GM18508 (cell line): ENCODE data around the gene BACH2.
"Not testable (repeated sequence)": the region's sequence is repeated elsewhere in the genome, so short reads cannot be mapped to it uniquely, and the experiment has no call there.

Experiments
- ATAC-seq: cut with Tn5 transposase; IDR thresholded peaks from one replicate; pipeline ENCODE4 v1.9.1; 2021; ENCODE audit warnings: moderate number of reproducible peaks; ENCODE audit not compliant: insufficient read depth, unreplicated experiment

Gene BACH2

DNA sequence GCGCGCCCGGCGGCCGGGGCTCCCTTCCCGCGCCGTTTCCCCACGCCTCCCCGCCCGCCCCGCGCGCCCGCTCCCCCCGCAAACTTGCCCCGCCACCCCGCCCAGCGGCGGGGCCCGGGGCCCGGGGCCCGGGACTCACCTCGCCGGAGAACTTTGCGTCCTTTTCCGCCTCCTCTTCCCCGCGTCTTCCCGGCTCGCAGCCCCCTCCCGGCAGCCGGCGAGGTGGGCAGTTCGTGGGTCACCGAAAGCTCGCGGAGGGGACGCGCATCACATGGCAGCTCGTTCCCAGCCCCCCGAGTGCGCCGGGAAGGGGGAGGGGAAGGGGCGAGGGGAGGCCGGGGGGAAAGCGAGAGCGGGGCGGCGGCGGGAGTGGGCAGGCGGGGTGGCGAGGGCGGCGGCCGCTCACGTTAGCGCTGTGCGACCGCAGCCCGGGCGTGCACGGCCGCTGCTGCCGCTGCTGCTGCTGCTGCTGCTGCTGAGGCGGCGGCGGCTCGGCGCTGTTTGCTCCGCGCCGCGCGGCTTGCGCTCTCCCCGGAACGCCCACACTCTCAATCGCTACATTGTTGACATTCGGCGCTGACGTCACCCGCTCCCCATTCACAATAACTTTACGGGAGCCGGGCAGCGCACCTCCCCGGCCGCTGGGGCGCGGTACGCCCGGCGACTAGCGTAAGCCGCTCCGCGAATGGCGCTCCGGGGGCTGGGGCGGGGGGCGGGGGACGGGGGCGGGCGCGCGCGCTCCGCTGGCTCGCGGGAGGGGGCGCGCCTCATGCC, at the start of gene BACH2:
TSS of gene BACH2 (minus strand) at position 503 of the 774 bp plus-strand sequence. CDS start 287,999 bp downstream, outside the sequence.
- no peak for ATAC-seq

DNA sequence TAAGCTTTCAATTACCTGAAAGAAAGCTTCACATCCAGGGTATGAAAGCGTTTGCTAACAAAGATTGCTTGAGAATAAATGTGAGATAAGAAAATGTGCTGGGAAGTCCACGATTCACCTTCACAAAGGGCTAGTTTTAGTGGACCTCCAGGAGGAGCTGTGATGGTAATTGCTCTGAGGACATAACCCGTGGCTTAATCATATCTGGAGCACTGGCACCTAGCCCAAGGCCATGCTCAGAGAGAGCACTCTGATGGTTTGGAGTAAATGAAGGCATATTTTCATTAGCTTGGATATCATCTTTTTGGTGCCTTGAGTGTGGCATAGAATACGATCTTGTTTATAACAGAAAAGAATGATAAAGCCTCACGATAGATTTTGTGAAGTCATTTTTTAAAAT, 46.9 kb upstream of the BACH2 start:
- ATAC-seq, result no peak

DNA sequence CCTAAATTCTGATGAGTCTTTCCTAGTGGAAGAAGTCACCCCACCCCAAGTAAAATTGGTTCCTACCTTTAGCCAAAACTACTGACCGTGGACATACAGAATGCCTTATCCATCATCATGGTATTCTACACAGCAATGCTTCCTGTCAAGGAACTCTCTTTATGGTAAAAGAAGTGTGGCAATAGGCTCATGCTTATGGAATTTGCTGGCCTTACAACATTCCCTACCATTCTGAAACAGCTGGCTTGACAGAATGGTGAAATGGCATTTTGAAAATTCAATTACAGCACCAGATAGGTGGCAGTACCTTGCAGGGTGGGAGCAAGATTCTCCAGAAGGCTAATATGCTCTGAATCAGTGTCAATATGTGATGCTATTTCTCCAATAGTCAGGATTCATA, 41.8 kb upstream of the BACH2 start:
- no peak for ATAC-seq

DNA sequence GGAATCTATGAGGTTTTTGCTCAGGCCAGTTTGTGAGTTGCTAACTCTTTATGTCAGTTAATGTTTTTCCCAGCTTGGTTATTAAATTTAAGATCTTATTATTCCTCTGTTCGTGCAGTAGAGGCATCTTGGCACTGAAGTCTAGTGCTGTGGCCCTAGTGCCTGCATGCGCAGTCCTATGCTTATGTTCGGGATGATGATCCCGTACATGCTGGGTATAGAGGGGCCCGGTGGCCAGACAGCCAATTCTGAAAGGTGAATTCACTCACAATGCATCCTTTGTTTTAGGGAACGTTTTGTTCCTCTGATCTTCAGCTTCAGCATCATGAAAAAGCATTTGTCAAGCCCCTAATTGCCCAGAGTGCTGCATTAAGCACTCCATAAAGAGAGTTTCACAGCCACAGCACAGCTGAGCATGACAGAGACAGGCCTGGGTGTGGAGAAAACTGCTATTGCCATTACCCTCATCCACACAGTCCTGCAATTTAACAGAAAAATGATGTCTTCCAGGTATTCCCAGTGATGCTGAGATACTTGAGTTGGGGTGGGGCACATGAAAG, 39.8 kb upstream of the BACH2 start:
- no peak for ATAC-seq

DNA sequence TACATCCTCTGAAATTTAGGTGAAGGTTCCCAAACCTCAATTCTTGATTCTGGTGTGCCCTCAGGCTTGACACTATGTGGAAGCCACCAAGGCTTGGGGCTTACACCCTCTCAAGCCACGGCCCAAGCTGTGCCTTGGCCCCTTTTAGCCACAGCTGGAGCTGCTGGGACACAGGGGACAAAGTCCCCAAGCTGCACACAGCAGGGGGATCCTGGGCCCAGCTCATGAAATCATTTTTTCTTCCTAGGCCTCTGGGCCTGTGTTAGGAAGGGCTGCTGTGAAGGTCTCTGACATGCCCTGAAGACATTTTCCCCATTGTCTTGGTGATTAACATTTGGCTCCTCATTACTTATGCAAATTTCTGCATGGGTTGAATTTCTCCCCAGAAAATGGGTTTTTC, 37.3 kb upstream of the BACH2 start:
- ATAC-seq, result no peak

DNA sequence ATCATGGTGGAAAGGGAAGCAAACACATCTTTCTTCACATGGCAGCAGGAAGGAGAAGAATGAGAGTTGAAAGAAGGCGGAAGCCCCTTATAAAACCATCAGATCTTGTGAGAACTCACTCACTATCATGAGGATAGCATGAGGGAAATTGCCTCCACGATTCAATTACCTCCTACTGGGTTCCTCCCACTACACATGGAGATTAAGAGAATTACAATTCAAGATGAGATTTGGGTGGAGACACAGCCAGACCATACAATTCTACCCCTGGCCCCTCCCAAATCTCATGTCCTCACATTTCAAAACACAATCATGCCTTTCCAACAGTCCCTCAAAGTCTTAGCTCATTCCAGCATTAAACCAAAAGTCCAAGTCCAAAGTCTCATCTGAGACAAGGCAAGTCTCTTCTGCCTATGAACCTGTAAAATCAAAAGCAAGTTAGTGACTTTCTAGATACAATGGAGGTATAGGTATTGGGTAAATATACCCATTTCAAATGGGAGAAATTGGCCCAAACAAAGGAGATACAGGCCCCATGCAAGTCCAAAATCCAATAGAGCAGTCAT, 36.4 kb upstream of the BACH2 start:
- not testable (repeated sequence) for ATAC-seq

DNA sequence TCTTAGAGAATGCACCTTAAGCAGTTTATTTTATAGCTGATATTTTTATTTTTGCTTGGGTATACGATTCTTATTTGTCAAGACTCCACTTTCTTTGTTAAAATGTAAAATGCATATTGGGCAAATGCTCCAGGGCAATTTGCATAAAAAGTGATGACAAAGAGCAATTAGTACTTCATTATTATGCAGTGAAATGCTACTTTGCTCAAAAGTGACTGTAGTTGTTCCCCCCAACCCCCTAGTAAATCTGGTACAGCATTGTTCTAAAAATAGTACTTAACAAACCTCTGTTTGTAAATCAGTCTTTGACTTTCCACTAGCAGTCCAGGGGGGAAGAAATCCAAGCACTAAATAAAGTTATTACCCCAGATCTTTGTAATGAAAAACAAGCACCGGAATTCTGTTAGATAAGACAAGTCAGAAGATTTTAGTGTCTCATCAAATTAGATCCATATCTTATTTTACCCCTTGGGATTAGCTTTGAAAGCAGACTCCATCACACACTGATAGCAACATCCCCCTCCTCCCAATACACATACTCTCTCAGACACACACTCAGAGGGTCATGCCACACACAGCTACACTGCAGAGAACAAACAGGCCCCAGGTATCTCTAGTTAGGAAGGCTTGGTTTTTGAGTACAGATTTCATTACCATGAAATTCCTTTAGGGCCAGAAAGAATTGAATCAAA, 32.9 kb upstream of the BACH2 start:
- no peak for ATAC-seq

DNA sequence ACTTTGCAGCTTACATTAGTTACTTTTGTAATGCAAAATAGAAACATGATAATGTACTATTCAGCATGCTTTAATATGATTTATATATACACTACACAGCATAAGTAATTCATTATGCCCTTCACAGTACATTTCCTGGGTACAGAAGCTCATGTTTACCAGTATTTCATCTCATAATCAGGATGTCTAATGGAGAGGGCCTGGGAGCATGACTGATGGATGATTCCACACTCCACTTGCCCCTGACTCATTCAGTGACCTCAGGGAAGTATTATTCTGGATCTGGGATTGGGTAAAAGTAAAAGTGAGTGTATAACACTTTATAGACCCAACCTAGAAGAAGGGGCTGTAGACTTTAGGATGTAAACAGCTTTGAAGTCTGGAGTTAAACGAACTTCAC, 31.4 kb upstream of the BACH2 start:
- no peak for ATAC-seq

DNA sequence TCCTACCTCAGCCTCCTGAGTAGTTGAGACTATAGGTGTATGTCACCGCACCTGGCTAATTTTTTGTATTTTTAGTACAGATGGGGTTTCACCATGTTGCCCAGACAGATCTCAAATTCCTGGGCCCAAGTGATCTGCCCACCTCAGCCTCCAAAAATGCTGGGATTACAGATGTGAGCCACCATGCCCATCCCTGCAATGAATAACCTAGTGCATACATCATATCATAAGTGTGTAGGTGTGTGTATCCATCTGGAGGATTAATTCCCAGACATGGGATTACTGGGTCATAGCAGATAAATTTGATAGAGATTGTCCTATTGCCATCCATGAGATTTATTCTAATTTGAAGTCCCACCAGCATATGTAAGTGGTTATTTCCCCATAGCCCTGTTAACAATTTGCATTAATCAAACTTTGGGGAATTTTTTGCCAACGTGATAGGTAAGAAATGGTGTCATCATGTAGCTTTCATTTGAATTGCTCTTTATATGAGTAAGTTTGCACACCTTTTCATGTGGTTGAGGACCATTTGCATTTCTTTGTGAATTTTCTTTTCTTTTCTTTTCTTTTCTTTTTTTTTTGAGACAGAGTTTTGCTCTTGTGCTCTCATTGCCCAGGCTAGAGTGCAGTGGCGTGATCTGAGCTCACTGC, 29.9 kb upstream of the BACH2 start:
- ATAC-seq, result no peak

DNA sequence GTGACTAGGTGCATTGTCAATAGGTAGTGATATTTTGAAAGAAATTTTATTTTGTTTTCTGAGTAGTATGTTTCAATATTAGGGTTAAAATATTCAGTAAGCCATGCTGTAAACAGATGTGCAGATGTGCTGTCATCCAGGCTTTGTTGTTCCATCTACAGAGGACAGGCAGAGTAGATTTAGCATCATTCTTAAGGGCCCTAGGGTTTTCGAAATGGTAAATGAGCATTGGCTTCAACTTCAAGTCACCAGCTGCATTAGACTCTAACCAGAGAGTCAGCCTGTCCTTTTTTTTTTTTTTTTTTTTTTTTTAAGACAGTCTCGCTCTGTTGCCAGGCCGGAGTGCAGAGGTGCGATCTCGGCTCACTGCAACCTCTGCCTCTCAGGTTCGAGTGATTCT, 27.1 kb upstream of the BACH2 start:
- no peak for ATAC-seq

DNA sequence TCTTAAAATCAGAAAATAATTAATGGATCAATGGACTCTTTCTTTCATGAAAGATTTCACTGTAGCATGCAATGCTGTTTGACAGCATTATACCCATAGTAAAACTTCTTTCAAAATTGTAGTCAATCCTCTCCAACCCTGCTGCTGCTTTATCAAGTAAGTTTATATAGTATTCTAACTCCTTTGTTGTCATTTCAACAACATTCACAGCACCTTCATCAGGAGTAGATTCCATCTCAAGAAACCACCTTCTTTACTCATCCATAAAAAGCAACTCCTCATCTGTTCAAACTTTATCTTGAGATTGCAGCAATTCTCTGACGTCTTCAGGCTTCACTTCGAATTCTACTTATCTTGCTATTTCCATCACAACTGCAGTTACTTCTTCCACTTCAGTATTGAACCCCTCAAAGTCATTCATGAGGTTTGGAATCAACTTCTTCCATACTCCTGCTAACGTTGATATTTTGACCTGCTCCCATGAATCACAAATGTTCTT, 26.4 kb upstream of the BACH2 start:
- no peak for ATAC-seq

DNA sequence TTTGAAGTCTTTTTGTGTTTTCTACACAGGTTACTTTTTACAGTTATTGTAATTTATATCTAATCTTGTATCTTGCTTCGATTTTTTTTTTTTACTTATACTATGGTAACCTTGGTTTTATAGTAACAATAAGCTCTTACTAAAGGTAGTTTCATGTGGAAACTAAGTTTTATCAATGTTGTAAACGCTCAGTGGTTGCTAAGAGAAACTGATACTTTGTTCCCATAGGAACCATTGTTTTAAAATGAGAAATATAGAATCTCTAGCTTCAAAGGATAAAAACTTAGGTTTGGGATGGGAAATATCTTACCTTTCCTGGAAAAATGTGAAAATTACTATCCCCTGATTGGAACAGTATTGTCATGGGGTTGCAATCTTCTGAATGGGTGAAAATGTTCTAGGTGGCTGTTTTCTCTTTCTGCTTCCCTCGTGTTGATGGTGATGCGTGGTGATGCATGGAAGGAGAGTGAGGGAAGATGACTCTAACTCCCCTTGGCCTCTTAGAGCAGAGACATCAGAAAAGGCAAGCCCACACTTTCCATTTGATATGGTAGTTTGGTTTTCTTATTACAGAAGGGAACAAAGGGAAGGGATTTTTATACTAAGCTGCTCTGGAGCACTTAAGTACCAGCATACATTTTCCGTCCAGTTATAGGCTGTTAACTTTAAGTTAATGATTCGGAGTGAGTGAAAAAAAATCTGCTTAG, 23.5 kb upstream of the BACH2 start:
- no peak for ATAC-seq

DNA sequence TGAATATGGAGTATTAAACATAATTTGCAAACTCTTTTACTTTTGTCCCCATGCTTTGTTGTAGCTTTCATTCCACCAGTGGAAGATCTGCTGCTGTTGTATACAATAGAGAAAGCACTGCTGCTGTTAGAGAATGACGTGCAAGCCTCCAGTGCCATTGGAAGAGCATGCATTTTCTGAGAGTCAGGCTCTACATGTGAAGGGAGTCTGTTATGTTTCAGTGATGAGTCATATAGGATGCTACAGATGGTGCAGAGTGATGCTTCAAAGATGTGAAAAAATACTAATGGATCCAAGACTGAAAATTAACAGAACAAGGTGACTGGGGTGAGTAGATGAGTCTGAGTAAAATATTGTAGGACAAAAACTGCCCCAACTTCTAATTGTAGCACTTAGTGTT, 22.4 kb upstream of the BACH2 start:
- no peak for ATAC-seq

DNA sequence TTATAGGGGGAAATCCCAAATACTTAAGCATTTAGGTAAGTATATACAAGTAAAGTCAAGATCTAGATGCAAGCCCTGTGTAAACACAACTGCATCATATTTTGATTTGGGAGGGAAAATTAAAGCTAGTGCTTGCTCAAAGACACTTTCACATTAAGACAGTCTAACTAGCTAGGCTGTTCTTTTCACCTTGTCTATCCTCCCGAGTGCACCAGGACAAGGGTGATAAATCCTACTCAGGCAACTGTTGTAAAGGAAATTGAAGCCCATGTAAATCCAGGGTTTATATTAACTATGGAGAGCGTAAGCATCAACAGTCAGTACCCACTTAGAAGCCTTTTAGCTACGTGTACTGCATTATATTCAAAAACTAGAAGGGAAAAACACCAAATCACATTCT, 19.3 kb upstream of the BACH2 start:
- ATAC-seq, result no peak

DNA sequence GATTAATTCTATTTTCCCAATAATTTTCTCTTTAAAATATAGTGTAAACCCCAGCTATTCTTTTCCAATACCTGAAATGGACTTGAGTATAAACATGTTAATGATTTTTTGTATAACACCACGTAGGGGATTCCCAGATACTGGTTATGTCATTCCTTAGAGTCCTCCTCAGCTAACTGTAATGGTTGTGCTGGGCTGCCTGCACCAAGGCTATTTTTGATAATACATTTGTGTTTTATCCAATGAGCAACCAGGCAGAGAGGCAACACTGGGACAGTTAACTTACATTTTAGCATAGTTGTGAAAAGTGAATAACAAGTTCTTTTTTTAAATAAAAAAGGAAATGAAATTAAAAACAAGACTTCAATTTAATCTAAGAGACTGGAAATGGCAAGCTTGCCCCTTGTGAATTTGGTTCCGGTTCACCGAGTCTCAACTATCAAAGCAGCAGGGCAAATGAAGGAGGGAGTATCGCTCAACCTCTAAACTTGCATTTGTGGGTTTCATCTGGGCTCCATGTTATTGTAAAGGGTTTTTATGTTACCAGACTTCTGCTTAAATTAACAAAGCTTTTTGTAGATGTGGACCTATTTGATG, 18.8 kb upstream of the BACH2 start:
- no peak for ATAC-seq

DNA sequence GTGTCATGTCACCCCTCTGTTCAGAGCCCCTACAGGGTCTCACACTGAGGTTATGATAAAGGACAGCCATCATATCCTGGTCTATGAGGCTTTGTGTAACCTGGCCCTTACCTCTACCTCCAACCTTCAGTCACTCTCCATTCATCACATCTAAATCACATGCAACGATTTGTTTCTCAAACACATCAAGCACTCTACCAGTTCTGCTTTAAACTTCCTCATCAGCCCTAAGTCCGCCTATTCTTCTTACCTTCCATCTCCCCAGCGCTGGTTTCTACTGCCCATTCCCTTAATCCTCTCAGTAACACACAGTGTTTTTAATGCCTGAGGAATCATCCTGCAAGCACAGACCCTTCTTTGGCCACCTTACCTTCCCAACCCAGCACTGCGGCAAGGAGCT, 17.9 kb upstream of the BACH2 start:
- ATAC-seq, result no peak

DNA sequence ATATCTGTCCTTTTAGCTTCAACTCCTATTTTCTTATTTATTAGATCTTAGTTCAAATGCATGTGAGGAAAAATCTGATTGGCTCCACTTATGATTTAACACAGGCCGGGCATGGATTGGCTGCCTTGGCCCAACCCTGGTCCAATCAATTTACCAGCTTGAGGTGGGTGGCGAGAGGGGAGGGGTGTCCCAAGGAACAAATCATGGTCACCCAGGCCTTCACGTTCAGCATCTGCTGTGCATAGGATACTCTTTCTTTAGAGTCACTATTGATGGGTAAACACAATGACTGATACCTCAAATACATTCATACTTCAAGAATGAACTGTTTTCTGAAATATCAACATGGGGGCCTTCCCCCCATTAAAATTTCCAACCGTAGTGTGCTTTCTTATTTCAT, 14.9 kb upstream of the BACH2 start:
- no peak for ATAC-seq

DNA sequence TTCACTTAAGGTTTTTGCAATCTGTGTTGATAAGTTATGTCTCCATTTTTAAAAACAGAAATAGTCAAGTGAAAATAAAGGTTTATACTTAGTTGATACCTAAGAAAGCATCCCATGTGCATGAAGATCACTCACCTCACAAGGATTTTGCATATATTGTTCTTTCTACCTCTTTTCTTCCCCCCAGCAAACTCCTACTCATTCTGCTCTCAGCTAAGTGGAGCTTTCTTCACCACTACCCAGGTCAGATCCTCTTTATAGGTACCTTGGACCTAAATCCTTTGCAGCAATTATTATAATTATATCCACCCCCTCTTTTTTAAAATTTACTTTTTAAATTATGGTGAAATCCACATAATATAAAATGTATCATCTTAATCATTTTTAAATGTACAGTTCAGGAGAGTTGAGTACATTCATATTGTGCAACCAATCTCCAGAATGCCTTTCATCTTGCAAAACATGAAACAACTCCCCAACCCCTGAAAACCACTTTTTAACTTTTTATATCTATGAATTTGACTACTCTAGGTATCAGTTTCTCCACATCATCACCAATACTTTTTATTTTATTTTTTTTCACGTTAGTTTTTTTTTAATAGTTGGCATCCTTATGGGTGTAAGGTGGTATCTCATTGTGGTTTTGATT, 9.3 kb upstream of the BACH2 start:
- no peak for ATAC-seq

DNA sequence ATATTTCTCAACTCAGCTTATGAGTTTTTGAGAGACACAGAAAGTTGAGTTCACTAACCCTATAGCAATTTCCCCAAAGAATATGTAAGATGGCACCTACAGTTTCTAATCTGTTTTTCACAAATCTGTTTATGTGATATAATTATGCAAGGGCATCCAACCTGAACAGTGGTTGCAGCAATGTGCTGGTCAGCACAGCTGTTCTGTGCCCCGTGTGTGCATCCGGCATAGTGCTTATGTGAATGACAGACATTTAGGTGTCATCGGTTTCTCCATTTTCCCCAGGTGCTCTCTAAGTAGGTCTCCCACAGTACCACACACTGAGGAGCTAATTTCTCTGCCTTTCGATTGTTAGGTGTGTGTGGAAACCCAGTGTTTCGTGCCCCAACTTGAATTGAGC, 7.7 kb upstream of the BACH2 start:
- no peak for ATAC-seq
